Effector memory CD4-positive, alpha-beta T cell (primary cell): ENCODE measurements around the gene USP16.
"Not testable (repeated sequence)": the region's sequence is repeated elsewhere in the genome, so short reads cannot be mapped to it uniquely, and the experiment has no call there.

Experiments used
- DNase-seq, 3 donors: peaks; one replicate each; pipeline ENCODE4 v3.0.0-alpha.2; 2020
- H3K27ac ChIP-seq: 2 replicates; pipeline ENCODE4 v1.7.0; 2013; ENCODE audit warnings: mild to moderate bottlenecking, low read length, moderate library complexity; ENCODE audit not compliant: insufficient read depth, poor library complexity, severe bottlenecking
- H3K27me3 ChIP-seq: replicated peaks from 2 replicates; pipeline ENCODE4 v1.7.0; 2013; ENCODE audit warnings: mild to moderate bottlenecking, low read length; ENCODE audit not compliant: insufficient read depth, control insufficient read depth, poor library complexity, severe bottlenecking
- H3K36me3 ChIP-seq: 2 replicates; pipeline ENCODE4 v1.7.0; 2013; ENCODE audit warnings: mild to moderate bottlenecking, low read length, moderate library complexity; ENCODE audit not compliant: control insufficient read depth, insufficient read depth
- H3K4me1 ChIP-seq: 2 replicates; pipeline ENCODE4 v1.7.0; 2013; ENCODE audit warnings: low read length, mild to moderate bottlenecking; ENCODE audit not compliant: control insufficient read depth, insufficient read depth, poor library complexity, severe bottlenecking
- H3K4me3 ChIP-seq: 2 replicates; pipeline ENCODE4 v1.7.0; 2013; ENCODE audit warnings: low read length, low read depth, mild to moderate bottlenecking; ENCODE audit not compliant: insufficient read depth, poor library complexity, severe bottlenecking
- H3K9me3 ChIP-seq: 2 replicates; pipeline ENCODE4 v1.7.0; 2013; ENCODE audit warnings: mild to moderate bottlenecking, low read length, moderate library complexity; ENCODE audit not compliant: control insufficient read depth

Gene USP16

DNA sequence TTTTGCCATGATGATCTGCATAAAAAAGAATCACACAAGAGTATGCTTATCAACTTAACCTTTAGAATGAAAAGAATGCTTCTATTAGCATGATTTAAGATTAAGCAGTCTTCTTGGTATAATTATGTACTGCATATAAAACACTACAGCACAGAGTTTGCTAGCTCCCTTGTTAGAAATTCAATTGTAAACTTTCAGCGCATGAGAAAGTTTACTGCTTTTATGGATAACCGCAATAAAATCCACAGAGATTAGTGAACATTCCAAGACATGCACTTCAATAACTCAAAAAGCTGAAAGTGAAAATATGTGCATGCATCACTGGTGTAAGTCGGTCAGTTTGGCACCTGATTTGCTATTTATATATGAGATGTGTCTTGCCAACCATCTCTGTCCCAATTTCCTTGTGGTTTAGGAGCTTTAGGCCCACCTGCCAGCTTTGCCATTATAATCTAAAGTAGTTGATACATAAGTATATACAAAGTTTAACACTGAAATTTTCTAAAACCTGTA lies 32.1 kb downstream of the USP16 start:
- H3K4me1 ChIP-seq: no peaks in the 10 kb centered on the region
- no peak overlapping the region for H3K4me3 ChIP-seq
- peaks cover 84% of the 10 kb centered on the region for H3K36me3 ChIP-seq
- no peaks in the 10 kb centered on the region for H3K27me3 ChIP-seq
- no peaks in the 10 kb centered on the region for H3K9me3 ChIP-seq
- DNase-seq: no peak
- H3K27ac ChIP-seq: no peak overlapping the region

DNA sequence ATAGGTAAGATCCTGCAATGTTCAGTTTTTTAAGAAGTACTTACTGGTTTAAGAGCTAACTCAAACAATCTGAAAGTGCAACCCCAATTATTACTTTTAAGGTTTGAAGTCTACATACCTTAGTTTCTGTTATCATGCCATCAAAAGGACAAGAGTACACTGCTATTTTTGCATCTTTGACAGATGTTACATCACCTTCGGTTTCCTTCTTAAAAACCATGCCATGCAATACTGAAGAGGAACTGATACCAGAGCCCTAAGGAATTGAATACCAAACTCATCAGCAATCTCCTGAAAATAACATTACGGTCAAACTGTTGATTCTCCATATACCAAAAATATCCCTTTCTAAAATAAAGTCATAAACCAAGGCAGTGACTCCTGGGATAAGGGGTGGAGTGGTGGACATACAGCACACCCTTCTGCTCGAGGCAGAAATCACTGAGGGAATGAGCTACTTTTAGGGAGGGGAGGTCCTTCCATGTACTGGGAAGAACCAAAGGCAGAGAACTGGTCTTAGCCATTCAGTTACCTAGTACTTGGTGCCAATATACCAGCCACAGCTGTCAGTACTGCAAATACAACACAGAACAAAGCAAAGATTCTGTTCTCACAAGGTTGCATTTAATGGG lies 40.5 kb downstream of the USP16 start:
- no peaks in the 10 kb centered on the region for H3K27me3 ChIP-seq
- H3K9me3 ChIP-seq: no peaks in the 10 kb centered on the region
- H3K4me3 ChIP-seq: no peak overlapping the region
- no peaks in the 10 kb centered on the region for H3K4me1 ChIP-seq
- DNase-seq: no peak
- H3K27ac ChIP-seq: no peak overlapping the region
- peaks cover 93% of the 10 kb centered on the region for H3K36me3 ChIP-seq

GRCh38 chr21:29072873-29073221 lies 48.4 kb downstream of the USP16 start:
- Histone ChIP-seq H3K27ac (peak overlapping the region; percentile 89), H3K4me3 (peak overlapping the region; percentile 90), H3K4me1 (peaks cover 18% of the 10 kb centered on the region), H3K36me3 (peaks cover 17% of the 10 kb centered on the region), H3K27me3 (no peaks in the 10 kb centered on the region), H3K9me3 (no peaks in the 10 kb centered on the region)
- no peak for DNase-seq

DNA sequence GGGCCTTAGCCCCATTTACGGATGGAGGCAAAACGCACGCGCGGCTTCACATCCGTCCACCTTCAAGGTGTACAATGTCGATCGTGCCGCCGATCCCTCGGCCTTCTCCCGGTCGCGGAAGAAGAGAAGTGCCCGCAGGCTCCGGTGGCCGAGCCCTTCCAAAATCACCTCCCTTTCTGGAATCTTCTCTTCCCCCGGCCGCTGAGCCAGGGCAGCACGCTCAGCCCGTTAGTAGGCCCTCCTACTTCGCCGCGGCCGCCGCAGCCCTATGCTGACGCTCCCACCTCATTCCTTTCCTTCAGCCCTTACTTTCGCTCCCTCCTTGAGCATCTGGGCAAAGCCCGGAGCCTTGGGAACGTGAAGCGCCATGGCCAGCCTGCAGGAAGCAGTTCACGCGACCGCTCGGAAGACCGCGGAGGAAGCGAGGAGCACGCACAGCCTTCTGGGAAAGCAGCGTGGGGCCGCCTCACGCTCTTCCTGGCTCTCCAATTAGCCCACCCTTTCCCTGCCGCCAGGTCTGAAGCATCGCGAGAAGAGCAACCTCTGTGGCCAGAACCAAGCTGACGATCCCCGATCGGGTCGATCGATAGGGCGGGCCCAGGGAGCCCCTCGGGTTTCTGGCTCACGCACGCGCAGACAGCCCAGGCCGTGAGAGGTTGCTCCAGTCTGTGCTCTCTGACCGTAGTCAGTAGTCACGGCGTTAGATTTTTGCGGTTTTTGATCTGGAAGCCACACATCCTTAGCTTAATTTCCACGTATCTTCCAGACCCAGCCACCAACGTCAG lies 48.9 kb downstream of the USP16 start, which contains the start of gene CCT8:
TSS of gene CCT8 (minus strand) at position 427 of the 785 bp plus-strand sequence. CDS start at position 369, 58 bp downstream.
- Histone ChIP-seq H3K36me3 (peaks cover 13% of the 10 kb centered on the region), H3K4me1 (peaks cover 21% of the 10 kb centered on the region), H3K4me3 (peak within 1 kb of the TSS; percentile 90), H3K9me3 (no peaks in the 10 kb centered on the region), H3K27ac (peak within 1 kb of the TSS; percentile 89), H3K27me3 (no peaks in the 10 kb centered on the region)
- peak; percentile 97 to 99 (median 98) for DNase-seq

DNA sequence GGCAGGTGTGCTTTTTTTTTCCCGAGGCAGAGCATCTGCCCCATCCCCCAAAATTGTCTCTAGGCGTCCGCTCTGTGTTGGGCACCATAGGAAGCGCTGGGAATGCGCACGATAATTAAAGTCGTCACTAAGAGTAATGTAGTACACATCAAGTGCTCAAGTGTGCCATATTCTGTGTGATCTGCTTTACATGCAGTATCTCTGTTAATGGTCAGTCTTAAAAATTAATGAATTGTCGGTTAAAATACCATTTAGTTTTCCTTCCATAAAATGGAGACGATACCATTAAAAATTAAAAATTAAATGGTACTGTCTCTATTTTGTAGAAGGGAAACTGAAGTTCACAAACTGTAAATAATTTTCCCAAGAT lies 49.5 kb downstream of the USP16 start:
- H3K4me3 ChIP-seq: peak overlapping the region; percentile 90
- no peaks in the 10 kb centered on the region for H3K9me3 ChIP-seq
- DNase-seq: no peak
- peak overlapping the region; percentile 89 for H3K27ac ChIP-seq
- H3K36me3 ChIP-seq: peaks cover 7% of the 10 kb centered on the region
- peaks cover 26% of the 10 kb centered on the region for H3K4me1 ChIP-seq
- no peaks in the 10 kb centered on the region for H3K27me3 ChIP-seq

DNA sequence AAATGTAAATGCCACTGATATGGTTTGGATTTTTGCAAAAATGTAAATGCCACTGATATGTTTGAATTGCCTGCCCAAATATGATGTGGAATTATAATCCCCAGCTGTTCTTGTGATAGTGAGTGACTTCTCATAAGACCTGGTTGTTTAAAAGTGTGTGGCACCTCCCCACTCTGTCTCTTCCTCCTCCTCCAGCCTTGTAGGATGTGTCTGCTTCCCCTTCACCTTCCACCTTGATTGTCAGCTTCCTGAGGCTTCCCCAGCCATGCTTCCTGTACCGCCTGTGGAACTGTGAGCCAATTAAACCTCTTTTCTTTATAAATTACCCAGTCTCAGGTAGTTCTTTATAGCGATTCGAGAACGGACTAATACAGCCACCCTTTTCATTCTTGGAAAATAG lies 50.3 kb downstream of the USP16 start:
- Histone ChIP-seq H3K27me3 (no peaks in the 10 kb centered on the region), H3K9me3 (no peaks in the 10 kb centered on the region), H3K4me1 (peaks cover 31% of the 10 kb centered on the region), H3K36me3 (no peaks in the 10 kb centered on the region), H3K4me3 (no peak overlapping the region), H3K27ac (no peak overlapping the region)
- no peak for DNase-seq

DNA sequence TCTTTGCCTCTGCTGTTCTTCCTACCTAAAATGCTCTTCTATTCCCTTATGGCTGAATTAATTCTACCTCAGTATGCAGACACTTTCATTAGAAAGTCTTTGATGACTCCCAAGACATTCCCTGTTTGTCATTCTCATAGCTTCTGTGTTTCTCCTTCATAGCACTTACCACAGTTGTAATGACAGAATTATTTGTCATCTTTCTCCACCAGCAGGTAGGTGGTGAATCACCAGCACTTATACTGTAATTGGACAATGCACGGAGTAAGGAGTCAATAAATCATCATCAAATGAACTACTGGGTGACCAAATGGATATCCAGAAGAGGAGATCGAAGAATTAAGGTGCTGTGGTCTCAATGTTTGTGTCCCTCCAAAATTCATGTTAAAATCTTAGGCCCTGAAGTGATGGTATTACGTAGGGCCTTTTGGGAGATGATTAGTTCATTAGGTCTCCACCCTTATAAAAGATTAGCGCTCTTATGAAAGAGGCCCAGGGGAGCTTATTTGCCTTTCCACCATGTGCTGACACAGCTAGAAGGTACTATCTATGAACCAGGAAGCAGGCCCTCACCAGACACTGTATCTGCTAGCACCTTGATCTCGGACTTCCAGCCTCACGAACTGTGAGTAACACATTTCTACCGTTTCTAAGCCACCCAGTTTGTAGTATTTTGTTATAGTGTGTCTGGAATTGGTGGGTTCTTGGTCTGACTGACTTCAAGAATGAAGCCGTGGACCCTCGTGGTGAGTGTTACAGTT lies 51.4 kb downstream of the USP16 start:
- Histone ChIP-seq H3K36me3 (no peaks in the 10 kb centered on the region), H3K4me1 (peaks cover 35% of the 10 kb centered on the region), H3K4me3 (no peak overlapping the region), H3K9me3 (no peaks in the 10 kb centered on the region), H3K27ac (no peak overlapping the region), H3K27me3 (no peaks in the 10 kb centered on the region)
- no peak for DNase-seq

GRCh38 chr21:29076731-29077640 lies 52.5 kb downstream of the USP16 start:
- Histone ChIP-seq H3K4me3 (peak overlapping the region; percentile 44), H3K4me1 (peaks cover 28% of the 10 kb centered on the region), H3K27ac (peak overlapping the region; percentile 49)
- not testable (repeated sequence) for H3K27me3 ChIP-seq, H3K9me3 ChIP-seq, H3K36me3 ChIP-seq
- DNase-seq: peak; percentile 57 to 74 (median 63)

DNA sequence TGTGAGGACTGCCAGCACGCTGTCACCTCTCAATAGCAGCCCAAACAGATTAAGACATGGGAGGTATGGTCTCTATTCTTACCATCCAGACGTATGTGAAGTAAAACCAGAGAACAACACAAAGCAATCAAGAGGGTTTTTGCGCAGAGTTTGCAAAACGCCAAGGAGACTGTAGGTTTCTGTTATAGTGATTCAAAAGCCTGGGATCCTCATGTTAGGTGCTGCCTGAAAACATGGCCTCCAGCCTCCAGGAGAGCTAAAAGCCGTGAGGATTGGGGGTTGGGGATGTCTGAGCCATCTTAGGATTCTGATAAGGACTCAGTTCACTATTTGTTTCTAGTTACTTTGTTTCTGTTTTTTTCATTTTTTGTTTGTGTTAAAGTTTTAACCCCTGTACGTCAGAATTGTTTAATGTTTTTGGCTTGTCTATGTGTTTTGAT lies 53.2 kb downstream of the USP16 start:
- Histone ChIP-seq H3K27ac (peak overlapping the region; percentile 49), H3K27me3 (no peaks in the 10 kb centered on the region), H3K4me3 (peak overlapping the region; percentile 44), H3K4me1 (peaks cover 26% of the 10 kb centered on the region), H3K9me3 (no peaks in the 10 kb centered on the region), H3K36me3 (no peaks in the 10 kb centered on the region)
- DNase-seq: no peak
